Ovary (tissue), 9 donors: ENCODE measurements around the gene EIF4H. TPM values are rescaled to one million over a fixed set of nuclear protein-coding genes. Genes with fewer than 3 reads are reported as not detected.
"Not testable (repeated sequence)": the region's sequence is repeated elsewhere in the genome, so short reads cannot be mapped to it uniquely, and the experiment has no call there.

Experiments
- DNase-seq, 5 donors: peaks; one replicate each; pipeline ENCODE4 v3.0.0-alpha.2; 2019 to 2020
- H3K27ac ChIP-seq, 2 donors: fragments of 200-600 bp; one replicate each; pipeline versions ENCODE4 v1.5.1 to v1.8.0; 2019 to 2022
- H3K27me3 ChIP-seq: fragments of 200-600 bp; one replicate; pipeline ENCODE4 v1.8.0; 2022
- H3K36me3 ChIP-seq: fragments of 200-600 bp; sonication (generic); one replicate; pipeline ENCODE4 v1.5.1; 2019
- H3K4me1 ChIP-seq: one replicate; pipeline ENCODE4 v1.8.1; 2013; ENCODE audit warnings: mild to moderate bottlenecking, moderate library complexity; ENCODE audit not compliant: insufficient read depth
- H3K4me3 ChIP-seq: fragments of 200-600 bp; sonication (generic); one replicate; pipeline ENCODE4 v1.5.1; 2017
- H3K9me3 ChIP-seq, 2 donors: fragments of 200-600 bp in 1 of 2; sonication (generic) in 1 of 2; one replicate each; pipeline versions ENCODE4 v1.5.1 to v1.8.1; 2013 to 2019; ENCODE audit warnings: mild to moderate bottlenecking in 1 of 2, moderate library complexity in 1 of 2
- CTCF ChIP-seq, 3 donors: fragments of 450-650 bp in 2 of 3; fragments of 200-600 bp in 1 of 3; IDR thresholded peaks; one replicate each; pipeline versions ENCODE4 v1.5.1 to v1.8.0; 2016 to 2022; ENCODE audit warnings: antibody characterized with exemption in 3 of 3, mild to moderate bottlenecking in 1 of 3
- EP300 ChIP-seq: sonication (generic); formaldehyde crosslinking; IDR thresholded peaks from one replicate; pipeline ENCODE4 v1.6.1; 2017; ENCODE audit warnings: antibody characterized with exemption
- POLR2A ChIP-seq: fragments of 450-650 bp; IDR thresholded peaks from one replicate; pipeline ENCODE4 v1.6.1; 2017; ENCODE audit warnings: antibody characterized with exemption, mild to moderate bottlenecking, moderate library complexity
- WGBS, 3 donors: extraction: QIAGEN DNeasy Blood & Tissue Kit in 1 of 3; methylation state at CpG; one replicate each; pipeline versions ENCODE4 v1.1.5 to v1.1.7; 2013 to 2017; 5-methylcytosine and 5-hydroxymethylcytosine counted together
- intact Hi-C, 4 donors: fragments of 100-400 bp; cut with DNase I; formaldehyde crosslinking; loops; one replicate each; pipeline versions ENCODE4 v1.11.0 to v1.15.1; 2022 to 2023
- polyA plus RNA-seq, 2 donors: library from polyadenylated mRNA; stranded (reverse); fragments of 200-250 nt in 1 of 2; fragments of 350-450 nt in 1 of 2; fragmentation: Illumina TruSeq in 1 of 2; extraction: RNeasy Lipid Tissue Mini Kit (QIAGEN cat#74804) in 1 of 2; gene quantifications; one replicate each; pipeline ENCODE4 v1.2.3, GENCODE V29; 2013 to 2014
- total RNA-seq, 7 donors: library from RNA; depleted of rRNA in 2 of 7; stranded (reverse); fragments of >200 nt in 2 of 7; fragmentation: NEBNext Ultra II Directional in 3 of 7; extraction: Animal tissue kit (Norgen Biotek cat#: 25700) in 3 of 7; gene quantifications; one replicate each; pipeline versions ENCODE4 v1.1.0 to v1.2.4, GENCODE V29; 2016 to 2023
- donor health status: DM: no; HTN: no; CAD: no; lungs with moderate emphysema.
- donor health status: DM: no; HTN: no; CAD: no.
- donor health status: Bipolar disorder and iron deficiency.
- donor health status: DM: yes; HTN: yes; CAD: no.
- donor health status: DM: no; HTN: no; CAD: no.
- donor health status: DM: yes; HTN: yes; CAD: no.

EIF4H gene
- total and polyA plus RNA-seq, 9 donors = 151 to 301 (median 260) TPM

GRCh38 chr7:74206589-74207120 lies 32.5 kb downstream of the EIF4H start:
- Histone ChIP-seq H3K4me3 (no peak overlapping the region), H3K27ac (no peak overlapping the region), H3K36me3 (no peaks in the 10 kb centered on the region), H3K4me1 (no peaks in the 10 kb centered on the region), H3K9me3 (no peaks in the 10 kb centered on the region), H3K27me3 (no peaks in the 10 kb centered on the region)
- intact Hi-C loops = loop anchor here (2.0 to 10.0 kb wide), 3 partner anchors 142 to 196 kb away; no protein-coding TSS in a partner anchor
- 9 to 19% (median 10%) methylated on average over 16 to 23 of the region's 23 CpGs for WGBS, 3 donors
- TF ChIP-seq CTCF (IDR thresholded peaks at IDR 0.05) (peak; percentile 94 to 99 (median 96)), EP300 (no peak), POLR2A (no peak)
- peak; percentile 78 to 93 (median 89) for DNase-seq

- Histone ChIP-seq H3K4me3 (no peak overlapping the region), H3K36me3 (no peaks in the 10 kb centered on the region), H3K27me3 (no peaks in the 10 kb centered on the region), H3K9me3 (no peaks in the 10 kb centered on the region), H3K27ac (no peak overlapping the region), H3K4me1 (no peaks in the 10 kb centered on the region)
- intact Hi-C loops = loop anchor here (2.0 to 10.0 kb wide), 3 partner anchors 143 to 195 kb away; no protein-coding TSS in a partner anchor
- WGBS, 3 donors = 79 to 86% (median 80%) methylated on average over 11 of the region's 11 CpGs
- no peak for TF ChIP-seq POLR2A
- no peak for TF ChIP-seq EP300
- no peak for TF ChIP-seq CTCF (IDR thresholded peaks at IDR 0.05)
- DNase-seq = peak in 1 of 5 donors; percentile 6
Observed at GRCh38 chr7:74207586-74207985, 33.4 kb downstream of the EIF4H start.

- peak in 1 of 5 donors; percentile 6 for DNase-seq
- H3K36me3 ChIP-seq, H3K4me3 ChIP-seq, H3K27ac ChIP-seq, H3K4me1 ChIP-seq, H3K9me3 ChIP-seq, H3K27me3 ChIP-seq: not testable (repeated sequence)
- 86 to 89% (median 88%) methylated on average over 7 of the region's 7 CpGs for WGBS, 3 donors
- intact Hi-C loops = loop anchor here in 3 of 4 donors (5.0 to 10.0 kb wide), 2 partner anchors 143 to 194 kb away; no protein-coding TSS in a partner anchor
Observed at GRCh38 chr7:74208241-74208640, 34.1 kb downstream of the EIF4H start.

GRCh38 chr7:74212661-74213060 lies 38.5 kb downstream of the EIF4H start:
- no peaks in the 10 kb centered on the region for H3K36me3 ChIP-seq
- no peak overlapping the region for H3K4me3 ChIP-seq
- WGBS, 3 donors = 75 to 91% (median 83%) methylated on average over 3 to 11 of the region's 11 CpGs
- no peak for TF ChIP-seq POLR2A
- no peak for TF ChIP-seq EP300
- no peaks in the 10 kb centered on the region for H3K9me3 ChIP-seq
- no peaks in the 10 kb centered on the region for H3K27me3 ChIP-seq
- no peak for DNase-seq
- intact Hi-C loops = no loop called here
- no peak overlapping the region for H3K27ac ChIP-seq
- H3K4me1 ChIP-seq = no peaks in the 10 kb centered on the region

GRCh38 chr7:74214816-74215630 lies 40.9 kb downstream of the EIF4H start:
- Histone ChIP-seq H3K4me1 (no peaks in the 10 kb centered on the region), H3K36me3 (no peaks in the 10 kb centered on the region), H3K9me3 (no peaks in the 10 kb centered on the region), H3K27ac (no peak overlapping the region), H3K4me3 (no peak overlapping the region), H3K27me3 (no peaks in the 10 kb centered on the region)
- DNase-seq = no peak
- TF ChIP-seq POLR2A (no peak), CTCF (IDR thresholded peaks at IDR 0.05) (no peak), EP300 (no peak)
- intact Hi-C loops = no loop called here
- 81 to 89% (median 82%) methylated on average over 21 of the region's 21 CpGs for WGBS, 3 donors
